Activated CD8-positive, alpha-beta memory T cell treated with anti-CD3 and anti-CD28 coated beads, Interleukin-2, amount 50 U/mL, for 1 hour (primary cell): ENCODE data around the gene KLHL41.
"Not testable (repeated sequence)": the region's sequence is repeated elsewhere in the genome, so short reads cannot be mapped to it uniquely, and the experiment has no call there.

ENCODE experiments used
- DNase-seq: peaks from one replicate; pipeline ENCODE4 v3.0.0-alpha.2; 2020; ENCODE audit errors: extremely low read depth

Gene KLHL41

GRCh38 chr2:169509955-169510354 is 453 bp downstream of the KLHL41 start:
- no peak for DNase-seq

- DNase-seq, result no peak
Measured at GRCh38 chr2:169510496-169510895, 994 bp downstream of the KLHL41 start.

GRCh38 chr2:169511818-169512217 is 2.3 kb downstream of the KLHL41 start:
- no peak for DNase-seq

- no peak for DNase-seq
Measured at GRCh38 chr2:169512525-169512924, 3.0 kb downstream of the KLHL41 start.

- no peak for DNase-seq
Measured at GRCh38 chr2:169513094-169513493, 3.6 kb downstream of the KLHL41 start.

- no peak for DNase-seq
Measured at GRCh38 chr2:169513926-169514325, 4.4 kb downstream of the KLHL41 start.

GRCh38 chr2:169514758-169515157 is 5.3 kb downstream of the KLHL41 start:
- DNase-seq, result not testable (repeated sequence)

GRCh38 chr2:169516488-169516995 is 7.0 kb downstream of the KLHL41 start:
- not testable (repeated sequence) for DNase-seq

DNA sequence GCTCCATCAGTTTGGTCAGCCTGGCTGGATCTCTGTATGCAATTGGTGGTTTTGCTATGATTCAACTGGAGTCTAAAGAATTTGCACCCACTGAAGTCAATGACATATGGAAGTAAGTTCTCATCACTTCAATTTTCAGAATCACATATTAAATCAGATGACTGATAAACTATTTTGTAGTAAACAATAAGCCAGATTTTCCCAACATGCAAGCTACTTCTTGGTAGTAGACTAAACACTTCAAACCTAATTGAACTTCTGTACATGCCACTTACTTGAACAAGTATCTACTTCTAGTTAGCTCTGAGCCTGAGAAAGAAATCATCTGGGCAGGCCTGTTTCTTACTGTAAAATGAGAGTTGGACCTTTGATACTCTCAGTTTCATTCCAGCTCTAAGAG is 11.4 kb downstream of the KLHL41 start:
- no peak for DNase-seq

DNA sequence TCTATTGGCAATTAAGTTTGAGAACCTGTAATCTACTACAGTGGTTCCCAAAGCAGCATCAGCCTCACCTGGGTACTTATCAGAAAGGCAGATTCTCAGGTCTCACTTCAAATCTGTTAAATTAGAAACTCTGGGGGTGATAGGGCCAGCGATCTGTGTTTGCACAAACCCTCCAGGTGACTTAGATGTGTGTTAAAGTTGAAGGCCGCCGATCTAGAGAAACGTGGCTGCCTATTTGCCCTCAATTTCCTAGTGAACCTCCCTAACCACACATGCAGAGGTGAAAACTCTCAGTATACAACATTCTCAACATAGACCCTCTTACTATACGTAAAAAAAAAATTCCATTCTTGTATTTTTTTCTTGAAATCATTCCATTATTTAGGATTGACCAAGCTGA is 14.2 kb downstream of the KLHL41 start:
- DNase-seq, result no peak

GRCh38 chr2:169525434-169525833 is 15.9 kb downstream of the KLHL41 start:
- DNase-seq, result no peak

- DNase-seq, result no peak
Measured at GRCh38 chr2:169526451-169526850, 16.9 kb downstream of the KLHL41 start.

- DNase-seq, result peak; percentile 26
Measured at GRCh38 chr2:169528271-169528701, 18.8 kb downstream of the KLHL41 start.

DNA sequence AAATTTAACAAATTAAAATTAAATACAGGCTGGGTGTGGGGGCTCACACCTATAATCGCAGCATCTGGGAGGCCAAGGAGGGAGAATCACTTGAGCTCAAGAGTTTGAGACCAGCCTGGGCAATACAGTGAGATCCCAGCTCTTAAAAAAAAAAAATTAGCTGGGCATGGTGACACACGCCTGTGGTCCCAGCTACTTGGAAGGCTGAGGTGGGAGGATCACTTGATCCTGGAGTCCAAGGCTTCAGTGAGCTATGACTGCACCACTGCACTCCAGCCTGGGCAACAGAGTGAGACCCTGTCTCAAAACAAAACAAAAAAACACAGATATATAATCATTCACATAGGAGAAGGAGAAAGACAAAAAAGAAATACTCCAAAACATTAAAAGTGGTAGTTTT is 30.0 kb downstream of the KLHL41 start:
- DNase-seq, result not testable (repeated sequence)

- no peak for DNase-seq
Measured at GRCh38 chr2:169540146-169540545, 30.6 kb downstream of the KLHL41 start.

DNA sequence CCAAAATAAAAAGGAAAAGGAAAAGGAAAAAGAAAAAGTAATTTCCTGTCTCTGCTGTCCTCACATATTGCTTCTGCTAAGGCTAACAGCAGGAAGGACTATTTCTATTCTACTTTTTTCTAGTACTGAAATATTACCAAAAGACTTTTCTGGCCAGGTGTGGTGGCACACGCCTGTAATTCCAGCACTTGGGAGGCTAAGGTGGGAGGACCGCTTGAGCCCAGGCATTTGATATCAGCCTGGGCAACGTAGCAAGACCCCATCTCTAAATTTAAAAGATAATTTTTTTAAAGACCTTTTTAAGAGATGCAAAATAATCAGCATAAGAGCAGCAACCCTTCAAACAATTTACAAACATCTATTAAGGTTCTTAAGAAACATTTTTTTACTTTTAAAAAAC is 32.9 kb downstream of the KLHL41 start:
- no peak for DNase-seq

DNA sequence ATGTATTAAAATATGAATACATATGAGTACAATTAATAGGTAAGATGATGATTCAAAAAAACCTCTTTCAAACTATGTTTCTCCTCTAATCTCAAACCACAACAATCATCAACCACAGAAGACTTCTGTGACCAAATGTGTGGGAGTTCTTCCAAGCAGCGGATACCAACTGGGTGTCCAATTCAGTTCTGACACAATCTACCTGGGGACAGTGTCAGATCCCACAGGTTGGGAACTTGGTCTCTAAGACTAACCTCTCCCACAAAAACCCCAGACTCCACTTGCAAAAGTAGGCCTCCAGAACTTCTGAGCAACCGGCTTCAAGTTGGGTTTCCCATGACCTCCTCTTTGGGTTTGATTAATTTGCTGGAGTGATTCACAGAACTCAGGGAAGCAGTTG is 37.3 kb downstream of the KLHL41 start:
- no peak for DNase-seq

- DNase-seq, result no peak
Measured at GRCh38 chr2:169561364-169561763, 51.9 kb downstream of the KLHL41 start.

DNA sequence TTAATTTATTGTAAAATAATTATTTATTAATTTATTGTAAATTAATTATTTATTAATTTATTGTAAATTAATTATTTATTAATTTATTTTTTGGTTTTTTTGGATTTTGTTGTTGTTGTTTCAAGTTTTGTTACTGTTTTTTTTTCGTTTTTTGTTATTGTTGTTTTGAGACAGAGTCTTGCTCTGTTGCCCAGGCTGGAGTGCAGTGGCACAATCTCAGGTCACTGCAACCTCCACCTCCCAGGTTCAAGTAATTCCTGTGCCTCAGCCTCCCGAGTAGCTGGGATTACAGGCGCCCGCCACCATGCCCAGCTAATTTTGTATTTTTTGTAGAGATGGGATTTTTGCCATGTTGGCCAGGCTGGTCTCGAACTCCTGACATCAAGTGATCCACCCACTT is 52.6 kb downstream of the KLHL41 start:
- DNase-seq, result not testable (repeated sequence)

DNA sequence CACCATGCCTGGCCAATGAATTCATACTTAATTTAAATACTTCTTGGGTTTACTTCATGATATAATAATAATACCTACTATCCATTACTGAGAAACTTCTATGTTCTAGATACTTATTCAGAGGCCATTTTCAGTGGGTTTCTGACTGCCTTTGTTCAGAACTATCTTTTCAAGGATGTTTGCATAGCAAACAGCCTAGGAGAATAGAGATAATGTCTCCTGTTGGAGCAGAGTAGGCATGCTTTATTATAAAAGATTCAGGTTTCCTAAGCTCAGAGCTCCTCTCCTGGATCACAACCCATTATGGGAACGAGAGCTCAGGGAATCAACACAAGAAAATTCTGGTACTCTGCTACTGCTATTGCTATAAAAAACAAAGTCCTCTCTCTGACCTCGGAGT is 53.0 kb downstream of the KLHL41 start:
- no peak for DNase-seq

- no peak for DNase-seq
Measured at GRCh38 chr2:169565686-169566085, 56.2 kb downstream of the KLHL41 start.

- no peak for DNase-seq
Measured at GRCh38 chr2:169569948-169570347, 60.4 kb downstream of the KLHL41 start.

DNA sequence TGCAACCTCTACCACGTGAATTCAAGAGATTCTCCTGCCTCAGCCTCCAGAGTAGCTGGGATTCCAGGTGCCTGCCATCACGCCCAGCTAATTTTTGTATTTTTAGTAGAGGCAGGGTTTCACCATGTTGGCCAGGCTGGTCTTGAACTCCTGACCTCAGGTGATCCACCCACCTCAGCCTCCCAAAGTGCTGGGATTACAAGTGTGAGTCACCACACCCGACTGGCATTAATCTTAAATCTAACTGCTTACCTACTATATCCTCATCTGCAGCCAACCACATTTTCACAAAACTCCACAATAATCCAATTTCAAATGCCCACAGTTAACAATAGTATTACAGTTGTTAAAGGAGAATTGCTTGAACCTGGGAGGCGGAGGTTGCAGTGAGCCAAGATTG is 61.2 kb downstream of the KLHL41 start:
- DNase-seq, result not testable (repeated sequence)

- no peak for DNase-seq
Measured at GRCh38 chr2:169571571-169571970, 62.1 kb downstream of the KLHL41 start.

DNA sequence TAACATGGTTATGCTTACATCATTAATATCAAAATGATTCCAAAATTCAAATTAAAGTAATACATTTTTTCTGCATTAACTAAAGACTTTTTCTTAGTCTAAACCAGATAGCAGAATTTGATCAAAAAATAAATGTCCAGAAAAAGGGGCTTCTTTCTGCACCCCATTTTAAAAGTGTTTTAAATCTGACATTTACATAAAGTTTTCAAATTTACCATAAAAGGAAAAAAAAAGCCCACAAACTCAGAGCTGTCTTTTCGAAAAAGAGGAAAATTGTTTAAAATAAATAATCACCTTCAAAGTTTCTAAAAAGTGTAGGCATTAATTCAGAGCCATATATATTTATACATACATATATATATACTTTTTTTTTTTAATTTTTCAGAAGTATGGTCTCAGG is 62.7 kb downstream of the KLHL41 start:
- no peak for DNase-seq
